ENCODE measurements around the gene ACADS. TPM values are rescaled to one million over a fixed set of nuclear protein-coding genes. Genes with fewer than 3 reads are reported as not detected.

Gene ACADS
- total and polyA plus RNA-seq, 2 of the 8 experiments (the other 6 are each of a cell fraction or from before 2014, with no cell fraction given): 4.9 to 7.5 TPM

DNA sequence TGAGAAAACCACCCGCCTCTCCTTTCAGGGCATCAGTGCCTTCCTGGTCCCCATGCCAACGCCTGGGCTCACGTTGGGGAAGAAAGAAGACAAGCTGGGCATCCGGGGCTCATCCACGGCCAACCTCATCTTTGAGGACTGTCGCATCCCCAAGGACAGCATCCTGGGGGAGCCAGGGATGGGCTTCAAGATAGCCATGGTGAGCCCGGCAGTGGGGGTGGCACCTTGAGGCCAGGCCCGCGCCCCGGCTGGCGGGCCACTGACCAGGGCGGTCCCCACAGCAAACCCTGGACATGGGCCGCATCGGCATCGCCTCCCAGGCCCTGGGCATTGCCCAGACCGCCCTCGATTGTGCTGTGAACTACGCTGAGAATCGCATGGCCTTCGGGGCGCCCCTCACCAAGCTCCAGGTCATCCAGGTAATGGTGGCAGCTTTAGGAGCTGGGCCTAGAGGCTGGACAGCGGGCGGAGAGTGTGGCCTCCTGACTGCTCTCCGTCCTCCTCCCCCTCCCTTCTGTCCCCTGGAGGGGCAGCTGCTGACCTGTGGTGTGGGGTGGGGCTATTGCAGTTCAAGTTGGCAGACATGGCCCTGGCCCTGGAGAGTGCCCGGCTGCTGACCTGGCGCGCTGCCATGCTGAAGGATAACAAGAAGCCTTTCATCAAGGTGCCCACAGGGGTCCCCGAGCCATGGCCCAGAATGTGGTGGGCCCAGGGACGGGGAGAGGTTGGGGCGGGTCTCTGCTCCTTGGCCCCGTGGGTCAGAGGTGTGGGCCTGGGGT is 12.8 kb downstream of the ACADS start:
- H3K27me3 ChIP-seq (replicated peaks in 1 of 4; ENCODE audit: control insufficient read depth in 3 of 4, extremely low read depth in 1 of 4, insufficient read depth in 3 of 4, low read length in 3 of 4): no peaks in the 10 kb centered on the region
- no peaks in the 10 kb centered on the region for H3K79me2 ChIP-seq (ENCODE audit: control insufficient read depth in 1 of 2, insufficient read depth in 2 of 2, low read length in 2 of 2)
- H3K4me3 ChIP-seq (ENCODE audit: extremely low read depth in 1 of 4, insufficient read depth in 2 of 4, low read depth in 3 of 4, low read length in 4 of 4): no peak overlapping the region
- H3K18ac ChIP-seq (ENCODE audit: extremely low read depth, low read length): no peak overlapping the region
- no peak overlapping the region for H2BK5ac ChIP-seq (ENCODE audit: low read depth, low read length)
- CTCF ChIA-PET (ENCODE audit: partially characterized antibody): interaction anchor here (0.6 to 5.7 kb wide), 35 partner anchors 9 to 484 kb away, joined by 3 to 34 read pairs (median 4); partner anchors contain the start of genes ACADS and POP5
- H3K56ac ChIP-seq (replicated peaks; ENCODE audit: insufficient read length, low read depth, low read length): no peak overlapping the region
- no peak for FAIRE-seq
- 0 out of 2 replicates have a peak overlapping the region, but pooled peaks have one; percentile 14 for H4K8ac ChIP-seq (ENCODE audit: extremely low read depth, insufficient read depth, low read length)
- TF ChIP-seq POLR2AphosphoS5 (IDR thresholded peaks at IDR 0.05; ENCODE audit: low read depth, low read length) (no peak), NANOG (IDR thresholded peaks at IDR 0.05; ENCODE audit: insufficient read depth, low read depth, low read length, poor library complexity, severe bottlenecking) (no peak), KDM1A (IDR thresholded peaks at IDR 0.05; ENCODE audit: borderline replicate concordance, low read length) (no peak), SIN3A (conservative IDR thresholded peaks at IDR 0.05 in 1 of 2, IDR thresholded peaks at IDR 0.05 in 1 of 2; ENCODE audit: low read depth in 1 of 2, low read length in 2 of 2) (no peak)
- H3K79me1 ChIP-seq (ENCODE audit: low read depth, low read length): no peaks in the 10 kb centered on the region
- no peaks in the 10 kb centered on the region; a peak in 1 of 8 replicates for H3K36me3 ChIP-seq (ENCODE audit: control insufficient read depth in 2 of 4, insufficient read depth in 4 of 4, low read length in 3 of 4)
- H3K9me3 ChIP-seq (ENCODE audit: insufficient read depth in 2 of 2, low read depth in 1 of 2, low read length in 1 of 2): no peaks in the 10 kb centered on the region
- no peak overlapping the region for H3K14ac ChIP-seq (ENCODE audit: insufficient read length)
- no peak overlapping the region for H3K9ac ChIP-seq (replicated peaks in 1 of 4; ENCODE audit: extremely low read depth in 1 of 4, low read depth in 3 of 4, low read length in 3 of 4)
- no peak overlapping the region for H2AFZ ChIP-seq (ENCODE audit: low read length)
- H3K4me1 ChIP-seq (replicated peaks in 1 of 4; ENCODE audit: control insufficient read depth in 3 of 4, insufficient read depth in 4 of 4, low read length in 3 of 4): no peaks in the 10 kb centered on the region
- DNase-seq (ENCODE audit: low read depth in 1 of 2, low spot score in 2 of 2): no peak
- H3K23ac ChIP-seq (ENCODE audit: insufficient read length): no peak overlapping the region
- no peak overlapping the region for H2BK15ac ChIP-seq (ENCODE audit: low read length)
- H3K27ac ChIP-seq (ENCODE audit: low read depth, low read length): no peak overlapping the region
- no peak overlapping the region for H2BK20ac ChIP-seq (ENCODE audit: low read length)
- no peak overlapping the region for H2BK12ac ChIP-seq (ENCODE audit: low read depth, low read length)
- H3K4ac ChIP-seq (replicated peaks; ENCODE audit: insufficient read length, low read depth, low read length): no peak overlapping the region
- 91% methylated on average over 30 of the region's 31 CpGs; no CpG with 5 or more reads in 1 of the 2 experiments for WGBS, 2 experiments (ENCODE audit: extremely low coverage in 1 of 2, insufficient coverage in 1 of 2, insufficient read length in 1 of 2, insufficient replicate concordance in 2 of 2, low coverage in 1 of 2, low lambda C conversion rate in 2 of 2, missing lambda C conversion rate in 1 of 2)
- H2BK120ac ChIP-seq (replicated peaks; ENCODE audit: low read depth, low read length): no peak overlapping the region
- POLR2A ChIA-PET (ENCODE audit: partially characterized antibody): interaction anchor here (0.8 to 1.2 kb wide), 2 partner anchors 10 to 221 kb away, joined by 3 to 4 read pairs; no protein-coding TSS in a partner anchor
- H4K5ac ChIP-seq (ENCODE audit: insufficient read length, low read depth, low read length): no peak overlapping the region
- no peak overlapping the region for H4K91ac ChIP-seq (replicated peaks; ENCODE audit: insufficient read length, low read length)
- no peaks in the 10 kb centered on the region for H3K23me2 ChIP-seq (ENCODE audit: low read depth, low read length)
- no peaks in the 10 kb centered on the region for H4K20me1 ChIP-seq (replicated peaks in 1 of 2; ENCODE audit: control insufficient read depth in 1 of 2, insufficient read depth in 2 of 2, low read length in 2 of 2)
- H2AK5ac ChIP-seq (ENCODE audit: low read depth, low read length): no peak overlapping the region
- no peak overlapping the region for H3K4me2 ChIP-seq (ENCODE audit: insufficient read depth in 1 of 2, low read depth in 2 of 2, low read length in 2 of 2)
